ENCODE data around the gene C11orf91.

Gene C11orf91, protein sequence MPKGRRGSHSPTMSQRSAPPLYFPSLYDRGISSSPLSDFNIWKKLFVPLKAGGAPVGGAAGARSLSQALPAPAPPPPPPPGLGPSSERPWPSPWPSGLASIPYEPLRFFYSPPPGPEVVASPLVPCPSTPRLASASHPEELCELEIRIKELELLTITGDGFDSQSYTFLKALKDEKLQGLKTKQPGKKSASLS

DNA sequence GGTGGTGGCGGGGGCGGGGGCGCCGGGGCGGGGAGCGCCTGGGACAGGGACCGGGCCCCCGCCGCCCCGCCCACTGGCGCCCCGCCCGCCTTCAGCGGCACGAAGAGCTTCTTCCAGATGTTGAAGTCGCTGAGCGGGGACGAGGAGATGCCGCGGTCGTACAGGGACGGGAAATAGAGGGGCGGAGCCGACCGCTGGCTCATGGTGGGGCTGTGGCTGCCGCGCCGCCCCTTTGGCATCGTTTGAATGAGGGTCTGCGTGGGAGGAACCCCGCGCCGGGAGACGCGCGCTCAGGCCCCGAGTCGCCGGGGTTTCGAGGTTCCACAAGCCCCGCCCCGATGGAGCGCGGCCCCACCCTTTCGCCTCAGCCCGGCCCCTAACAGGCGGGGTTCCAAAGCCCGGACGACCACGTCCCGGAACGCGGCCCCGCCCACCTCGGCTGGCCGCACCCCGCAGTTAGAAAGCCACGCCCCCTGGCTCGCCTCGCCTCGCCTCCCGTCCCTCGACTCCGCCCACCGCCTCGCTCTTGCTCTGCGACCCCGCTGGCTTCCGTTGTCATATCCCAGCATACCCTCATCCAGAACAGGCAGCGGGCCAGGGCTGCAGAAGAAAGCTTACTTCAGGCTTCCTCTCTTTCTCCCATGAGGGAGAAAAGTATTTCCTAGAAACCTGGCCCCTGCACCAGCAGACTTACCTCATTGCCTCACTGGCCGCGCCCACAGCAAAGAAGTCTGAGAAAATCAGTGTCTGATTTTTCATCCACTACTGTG lies at the start of gene C11orf91:
C11orf91 (minus strand) TSS at position 325 of the 770 bp plus-strand sequence; CDS start at position 239, 86 bp downstream.
- Mint-ChIP-seq H3K36me3 (ENCODE audit: low read depth) (no peaks in the 10 kb centered on the region), H3K27ac (peak within 1 kb of the TSS; percentile 73), H3K4me3 (peak within 1 kb of the TSS; percentile 82), H3K4me1 (ENCODE audit: low read depth) (peaks cover 17% of the 10 kb centered on the region), H3K9me3 (no peaks in the 10 kb centered on the region), H3K27me3 (peaks cover 20% of the 10 kb centered on the region)
- DNase-seq, result peak; percentile 94

DNA sequence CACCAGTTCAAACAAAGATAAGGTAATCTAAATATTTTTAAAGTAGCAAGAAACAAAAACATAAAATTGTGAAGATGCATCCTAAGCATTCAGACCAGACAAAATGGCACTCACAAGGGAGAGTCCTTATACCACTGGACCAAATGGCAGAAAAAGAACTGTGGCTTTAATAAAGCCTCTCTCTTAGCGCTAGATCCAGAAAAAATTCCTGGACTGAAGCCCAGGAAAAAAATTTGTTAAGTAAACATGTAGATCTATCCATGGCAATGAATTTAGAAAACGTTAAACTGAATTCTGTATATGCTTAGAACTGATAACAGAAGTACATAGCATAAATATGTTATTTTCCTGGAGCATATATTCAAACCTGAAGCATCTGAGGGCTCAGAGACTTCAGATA lies 47.4 kb upstream of the C11orf91 start:
- no peaks in the 10 kb centered on the region for H3K9me3 Mint-ChIP-seq
- H3K4me3 Mint-ChIP-seq, result no peak overlapping the region
- H3K27me3 Mint-ChIP-seq, result no peaks in the 10 kb centered on the region
- peaks cover 74% of the 10 kb centered on the region for H3K36me3 Mint-ChIP-seq (ENCODE audit: low read depth)
- H3K4me1 Mint-ChIP-seq (ENCODE audit: low read depth), result peaks cover under 1% of the 10 kb centered on the region
- H3K27ac Mint-ChIP-seq, result no peak overlapping the region
- DNase-seq, result no peak

DNA sequence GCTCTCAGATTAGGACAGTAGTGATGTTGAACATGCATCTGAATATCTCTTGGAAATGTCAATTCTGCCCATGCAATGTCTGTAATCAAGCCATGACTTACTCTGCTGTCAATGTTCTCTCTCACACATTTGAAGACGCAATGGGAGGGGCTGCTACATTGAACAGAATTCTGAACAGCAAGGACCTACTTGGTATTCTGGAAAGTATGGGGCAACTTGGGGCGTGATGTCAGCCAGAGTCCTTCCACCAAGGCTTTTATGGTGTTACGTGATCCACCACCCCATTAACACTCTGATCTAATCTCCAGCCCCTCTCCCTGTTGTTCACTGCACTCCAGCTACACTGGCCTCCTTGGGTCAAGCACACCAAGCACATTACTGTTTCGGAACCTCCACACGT lies 42.7 kb upstream of the C11orf91 start:
- Mint-ChIP-seq H3K4me1 (ENCODE audit: low read depth) (peaks cover 3% of the 10 kb centered on the region), H3K9me3 (no peaks in the 10 kb centered on the region), H3K36me3 (ENCODE audit: low read depth) (peaks cover 47% of the 10 kb centered on the region), H3K4me3 (no peak overlapping the region), H3K27me3 (no peaks in the 10 kb centered on the region), H3K27ac (no peak overlapping the region)
- no peak for DNase-seq

DNA sequence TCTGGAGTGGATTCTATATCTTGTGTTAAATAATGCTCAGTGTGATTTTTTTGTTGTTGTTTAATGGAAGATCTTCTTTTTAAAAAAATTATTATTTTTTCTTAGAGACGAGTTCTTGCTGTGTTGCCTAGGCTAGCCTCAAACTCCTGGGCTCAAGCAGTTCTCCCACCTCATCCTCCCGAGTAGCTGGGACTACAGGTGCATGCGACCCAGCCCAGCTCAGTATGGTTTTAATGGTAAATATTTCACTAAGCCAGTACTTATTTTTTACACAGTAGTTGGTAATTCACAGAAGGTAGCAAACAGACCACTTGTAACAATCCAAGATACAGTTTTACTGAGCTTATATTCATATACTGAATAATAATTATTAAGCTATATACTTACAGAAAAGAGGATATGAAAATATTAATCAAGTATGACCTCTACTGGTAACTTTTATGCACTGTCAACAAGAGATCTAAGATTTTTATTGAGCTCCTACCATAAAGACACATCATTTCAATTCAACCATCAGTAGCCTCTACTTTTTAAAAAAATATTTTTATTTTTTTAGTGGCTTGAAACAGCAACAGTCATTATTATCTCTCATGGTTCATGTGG lies 41.7 kb upstream of the C11orf91 start:
- Mint-ChIP-seq H3K4me1 (ENCODE audit: low read depth) (peaks cover 5% of the 10 kb centered on the region), H3K4me3 (no peak overlapping the region), H3K27me3 (no peaks in the 10 kb centered on the region), H3K9me3 (no peaks in the 10 kb centered on the region), H3K27ac (no peak overlapping the region), H3K36me3 (ENCODE audit: low read depth) (peaks cover 39% of the 10 kb centered on the region)
- no peak for DNase-seq

DNA sequence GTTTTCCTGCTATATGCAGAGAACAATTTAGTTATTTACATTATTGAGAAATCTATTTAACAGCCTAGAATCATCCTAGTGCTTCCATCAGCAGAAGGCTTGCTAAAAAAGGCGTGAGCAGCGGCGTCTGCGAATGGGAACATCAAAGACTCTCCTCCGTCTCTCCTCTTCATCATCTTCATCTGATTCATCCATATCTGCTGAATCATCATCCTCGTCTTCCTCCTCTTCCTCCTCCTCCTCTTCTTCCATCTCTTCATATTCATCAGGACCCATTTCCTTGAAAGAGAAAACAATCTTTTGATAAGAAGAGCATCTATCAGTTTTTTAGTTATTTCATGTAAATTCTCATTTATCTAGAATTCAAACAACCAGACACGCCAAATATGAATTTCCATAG lies 41.2 kb upstream of the C11orf91 start:
- Mint-ChIP-seq H3K27me3 (peaks cover 4% of the 10 kb centered on the region), H3K9me3 (no peaks in the 10 kb centered on the region), H3K4me3 (no peak overlapping the region), H3K36me3 (ENCODE audit: low read depth) (peaks cover 34% of the 10 kb centered on the region), H3K27ac (no peak overlapping the region), H3K4me1 (ENCODE audit: low read depth) (peaks cover 9% of the 10 kb centered on the region)
- DNase-seq, result no peak

DNA sequence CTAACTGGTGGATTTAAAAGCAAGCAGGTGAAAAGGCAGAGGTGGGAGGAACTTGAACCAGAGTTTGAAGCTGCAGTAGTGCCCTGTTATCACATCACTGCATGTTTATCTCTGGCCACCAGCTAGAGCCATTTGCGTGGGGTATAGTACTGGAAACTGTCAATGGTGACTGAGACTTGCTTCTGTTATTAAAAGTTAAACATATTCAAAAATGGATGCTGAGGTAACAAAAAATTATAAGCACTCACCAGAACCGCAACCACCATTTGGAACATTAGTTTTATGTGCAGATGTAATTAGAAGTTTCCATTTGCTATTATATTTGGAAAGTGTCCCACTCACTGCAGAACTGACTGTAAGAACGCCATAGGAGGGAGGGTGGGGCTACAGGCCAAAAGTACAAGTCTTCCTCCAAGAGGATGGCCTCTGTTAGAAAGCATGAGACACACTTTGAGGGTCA lies 36.8 kb upstream of the C11orf91 start:
- H3K4me3 Mint-ChIP-seq, result no peak overlapping the region
- no peaks in the 10 kb centered on the region for H3K9me3 Mint-ChIP-seq
- H3K36me3 Mint-ChIP-seq (ENCODE audit: low read depth), result peaks cover 5% of the 10 kb centered on the region
- peaks cover 11% of the 10 kb centered on the region for H3K27me3 Mint-ChIP-seq
- H3K4me1 Mint-ChIP-seq (ENCODE audit: low read depth), result peaks cover 36% of the 10 kb centered on the region
- no peak for DNase-seq
- no peak overlapping the region for H3K27ac Mint-ChIP-seq

DNA sequence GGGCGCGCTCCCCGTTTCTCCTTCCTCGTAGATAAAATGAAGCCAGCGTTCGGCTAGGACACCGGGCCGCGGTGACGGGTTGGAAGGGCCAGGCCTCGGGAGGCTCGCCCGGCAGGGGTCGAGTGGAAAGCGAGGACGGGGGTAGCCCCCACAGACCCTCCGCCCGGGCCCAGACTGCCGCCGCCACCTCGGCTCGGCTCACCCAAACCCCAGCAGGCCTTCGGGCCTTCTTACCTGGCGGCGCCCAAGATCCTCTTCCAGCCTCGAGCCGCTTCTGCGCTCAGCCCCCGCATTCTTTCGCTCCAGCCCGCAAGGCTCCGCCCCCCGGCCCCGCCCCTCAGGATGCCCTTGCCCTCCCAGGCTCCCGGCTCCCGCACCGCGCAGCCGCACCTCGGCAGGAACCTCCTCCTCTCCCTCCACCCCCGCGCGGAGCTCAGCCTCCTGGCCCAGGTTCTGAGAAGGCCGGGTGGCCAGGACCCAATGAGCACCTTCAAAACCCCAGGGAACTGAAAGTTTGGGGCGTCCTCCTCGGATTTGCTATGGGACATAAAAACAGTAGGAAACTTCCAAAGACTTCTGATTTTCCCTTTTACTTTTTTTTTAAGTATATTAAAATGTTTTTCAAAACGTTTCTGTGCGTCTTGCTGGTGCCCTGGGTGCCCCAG lies 35.7 kb upstream of the C11orf91 start, which contains the start of gene CD59:
CD59 (minus strand) TSS at position 276 of the 665 bp plus-strand sequence. CDS start 13,978 bp downstream, outside the sequence.
- Mint-ChIP-seq H3K9me3 (no peaks in the 10 kb centered on the region), H3K4me1 (ENCODE audit: low read depth) (peaks cover 45% of the 10 kb centered on the region), H3K4me3 (peak within 1 kb of the TSS; percentile 81), H3K27me3 (peaks cover 11% of the 10 kb centered on the region), H3K27ac (peak within 1 kb of the TSS; percentile 85), H3K36me3 (ENCODE audit: low read depth) (peaks cover 9% of the 10 kb centered on the region)
- peak; percentile 90 for DNase-seq

DNA sequence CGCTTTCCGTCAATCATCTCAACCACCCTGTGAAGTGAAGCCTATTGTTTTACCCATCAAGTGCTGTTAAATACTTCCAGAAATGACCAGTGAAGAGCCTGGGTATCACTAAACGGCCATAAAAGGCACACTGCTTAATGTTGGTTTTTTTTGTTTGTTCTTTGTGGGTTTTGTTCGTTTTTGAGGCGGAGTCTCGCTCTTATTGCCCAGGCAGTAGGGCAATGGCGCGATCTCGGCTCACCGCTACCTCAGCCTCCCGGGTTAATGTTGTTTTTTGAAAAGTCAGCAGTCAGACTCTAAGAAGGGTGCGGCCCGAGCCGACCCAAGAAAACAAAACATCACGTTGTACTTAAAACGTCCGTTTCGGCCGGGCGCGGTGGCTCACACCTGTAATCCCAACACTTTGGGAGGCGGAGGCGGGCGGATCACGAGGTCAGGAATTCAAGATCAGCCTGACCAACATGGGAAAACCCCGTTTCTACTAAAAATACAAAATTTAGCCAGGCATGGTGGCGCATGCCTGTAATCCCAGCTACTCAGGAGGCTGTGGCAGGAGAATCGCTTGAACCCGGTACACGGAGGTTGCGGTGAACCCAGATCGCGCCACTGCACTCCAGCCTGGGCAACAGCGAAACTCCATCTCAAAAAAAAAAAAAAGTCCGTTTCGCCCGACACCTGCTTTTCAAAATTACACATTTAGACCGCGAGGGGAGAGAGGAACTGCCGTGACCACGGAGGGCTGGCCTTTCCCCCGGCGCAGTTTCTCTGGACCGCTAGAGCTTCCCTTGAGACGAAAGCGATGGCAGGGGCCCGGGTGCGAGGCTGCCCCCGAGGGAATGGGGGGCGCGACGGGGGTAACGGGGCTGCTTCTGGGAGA lies 34.9 kb upstream of the C11orf91 start:
- Mint-ChIP-seq H3K4me1 (ENCODE audit: low read depth) (peaks cover 49% of the 10 kb centered on the region), H3K9me3 (no peaks in the 10 kb centered on the region), H3K27me3 (peaks cover 11% of the 10 kb centered on the region), H3K4me3 (peak overlapping the region; percentile 81), H3K36me3 (ENCODE audit: low read depth) (peaks cover 9% of the 10 kb centered on the region), H3K27ac (peak overlapping the region; percentile 85)
- peak; percentile 53 for DNase-seq

DNA sequence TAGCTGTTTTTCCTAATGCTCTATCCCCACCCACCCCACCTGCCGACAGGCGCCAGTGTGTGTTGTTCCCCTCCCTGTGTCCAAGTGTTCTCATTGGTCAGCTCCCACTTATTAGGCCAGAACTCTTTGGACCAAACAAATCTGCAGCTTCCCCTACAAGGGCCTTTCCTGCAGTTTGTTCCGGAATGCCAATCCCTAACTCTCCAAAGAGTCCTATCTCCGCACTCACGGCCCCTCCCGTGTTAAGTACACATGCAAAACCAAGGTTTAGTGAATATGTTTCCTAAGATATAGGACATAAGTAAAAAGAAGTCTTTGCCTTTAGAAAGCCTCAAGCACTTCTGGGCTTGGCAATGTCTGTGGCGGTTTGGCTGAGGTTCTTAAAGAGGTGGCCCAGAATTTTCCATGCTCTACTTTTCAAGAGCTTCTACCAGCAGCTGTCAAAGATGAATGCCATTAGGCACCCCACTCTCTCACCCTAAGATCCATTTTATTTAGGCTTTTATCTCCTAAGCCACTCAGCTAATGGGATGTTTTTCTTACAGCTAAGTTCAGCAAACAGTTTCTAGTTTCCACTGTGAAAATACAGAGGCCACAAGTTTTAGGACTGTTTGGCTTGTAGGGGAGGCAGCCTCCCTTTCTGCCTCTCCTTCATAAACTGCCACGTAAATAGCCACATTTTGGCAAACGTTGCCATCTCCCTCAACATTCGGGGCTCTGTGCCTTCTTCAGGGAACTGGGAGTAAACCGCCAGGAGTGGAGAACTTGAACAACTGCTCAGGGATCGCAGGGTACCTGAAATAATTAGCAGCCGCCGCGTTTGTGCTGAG lies 34.0 kb upstream of the C11orf91 start:
- H3K4me1 Mint-ChIP-seq (ENCODE audit: low read depth), result peaks cover 50% of the 10 kb centered on the region
- peaks cover 9% of the 10 kb centered on the region for H3K36me3 Mint-ChIP-seq (ENCODE audit: low read depth)
- no peaks in the 10 kb centered on the region for H3K9me3 Mint-ChIP-seq
- H3K4me3 Mint-ChIP-seq, result peak overlapping the region; percentile 81
- DNase-seq, result no peak
- no peak overlapping the region for H3K27ac Mint-ChIP-seq
- H3K27me3 Mint-ChIP-seq, result peaks cover 11% of the 10 kb centered on the region

DNA sequence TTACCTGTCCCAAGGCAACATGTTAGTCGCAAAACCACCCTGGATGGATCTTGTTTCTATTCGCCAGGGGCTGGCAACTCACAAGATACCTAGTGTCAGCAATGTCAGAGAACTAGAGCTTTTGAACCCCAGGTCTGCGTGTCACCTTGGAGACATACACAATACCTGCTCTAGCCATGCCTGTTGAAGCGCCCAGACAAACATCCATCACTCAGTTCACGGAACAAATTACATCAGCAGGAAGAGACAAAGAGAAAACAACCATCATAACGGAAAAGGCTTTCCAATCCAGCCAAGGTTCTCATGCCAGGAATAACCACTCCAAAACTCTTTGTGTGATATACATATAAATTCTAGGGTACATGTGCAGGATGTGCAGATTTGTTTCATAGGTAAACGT lies 33.4 kb upstream of the C11orf91 start:
- Mint-ChIP-seq H3K27ac (no peak overlapping the region), H3K4me3 (peak overlapping the region; percentile 81), H3K27me3 (peaks cover 14% of the 10 kb centered on the region), H3K4me1 (ENCODE audit: low read depth) (peaks cover 52% of the 10 kb centered on the region), H3K9me3 (no peaks in the 10 kb centered on the region), H3K36me3 (ENCODE audit: low read depth) (peaks cover 12% of the 10 kb centered on the region)
- DNase-seq, result no peak

DNA sequence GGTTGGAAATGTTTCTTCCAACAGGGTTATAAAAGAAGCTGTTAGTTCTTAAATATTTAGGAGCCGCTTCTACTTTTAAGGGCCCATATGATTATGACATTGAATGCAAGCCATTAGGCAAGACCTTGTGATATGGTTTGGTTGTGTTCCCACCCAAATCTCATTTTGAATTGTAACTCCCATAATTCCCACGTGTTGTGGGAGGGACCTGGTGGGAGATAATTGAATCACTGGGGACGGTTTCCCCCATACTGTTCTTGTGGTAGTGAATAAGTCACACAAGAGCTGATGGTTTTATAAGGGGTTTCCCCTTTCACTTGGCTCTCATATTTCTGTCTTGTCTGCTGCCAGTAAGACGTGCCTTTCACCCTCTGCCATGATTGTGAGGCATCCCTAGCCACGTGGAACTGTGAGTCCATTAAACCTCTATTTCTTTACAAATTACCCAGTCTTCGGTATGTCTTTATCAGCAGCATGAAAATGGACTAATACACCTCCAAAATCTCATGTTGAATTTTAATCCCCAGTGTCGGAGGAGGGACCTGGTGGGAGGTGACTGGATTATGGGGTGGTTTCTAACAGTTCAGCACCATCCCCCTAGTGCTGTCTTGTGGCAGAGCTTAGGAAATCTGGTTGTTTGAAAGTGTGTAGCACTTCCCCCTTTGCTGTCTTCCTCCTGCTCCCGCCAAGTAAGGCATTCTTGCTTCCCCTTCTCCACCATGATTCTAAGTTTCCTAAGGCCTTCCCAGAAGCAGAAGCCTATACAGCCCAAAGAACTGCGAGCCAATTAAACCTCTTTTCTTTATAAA lies 31.3 kb upstream of the C11orf91 start:
- Mint-ChIP-seq H3K36me3 (ENCODE audit: low read depth) (peaks cover 17% of the 10 kb centered on the region), H3K9me3 (no peaks in the 10 kb centered on the region), H3K27ac (peak overlapping the region; percentile 89), H3K4me3 (peak overlapping the region; percentile 54), H3K4me1 (ENCODE audit: low read depth) (peaks cover 47% of the 10 kb centered on the region), H3K27me3 (peaks cover 11% of the 10 kb centered on the region)
- DNase-seq, result peak; percentile 48

DNA sequence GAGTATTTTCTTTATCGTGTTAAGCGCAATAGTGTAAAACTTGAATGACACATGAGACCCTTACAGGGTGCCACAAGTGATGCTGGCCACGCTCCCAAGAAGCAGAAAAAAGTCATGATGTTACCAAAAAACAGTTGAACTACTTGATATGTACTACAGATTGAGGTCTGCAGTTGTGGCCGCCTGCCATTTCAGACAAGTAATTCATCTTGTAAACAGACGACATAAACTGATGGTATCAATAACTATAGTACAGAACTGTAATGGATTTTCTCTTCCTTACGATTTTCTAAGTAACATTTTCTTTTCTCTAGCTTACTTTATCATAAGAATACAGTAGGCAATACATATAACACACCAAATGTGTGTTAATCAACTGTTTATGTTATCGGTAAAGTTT lies 30.1 kb upstream of the C11orf91 start:
- H3K4me1 Mint-ChIP-seq (ENCODE audit: low read depth), result peaks cover 48% of the 10 kb centered on the region
- DNase-seq, result no peak
- no peak overlapping the region for H3K4me3 Mint-ChIP-seq
- no peak overlapping the region for H3K27ac Mint-ChIP-seq
- peaks cover 9% of the 10 kb centered on the region for H3K27me3 Mint-ChIP-seq
- H3K36me3 Mint-ChIP-seq (ENCODE audit: low read depth), result peaks cover 17% of the 10 kb centered on the region
- H3K9me3 Mint-ChIP-seq, result no peaks in the 10 kb centered on the region
